HCT116 (cell line): ENCODE results near the gene KSR2. TPM values are rescaled to one million over a fixed set of nuclear protein-coding genes. Genes with fewer than 3 reads are reported as not detected.

ENCODE experiments used
- ATAC-seq: fragments of 200-7000 bp; cut with Tn5 transposase; 2 replicates; pipeline ENCODE4 v1.9.1; 2020; ENCODE audit warnings: mild to moderate bottlenecking, moderate library complexity
- BruUV-seq: library from RNA; stranded (reverse); fragments of 400-500 nt; replicated peaks from 2 replicates; lab custom pipeline; 2021; lab: Mats Ljungman, UMichigan
- CTCF ChIA-PET: fragments of 300-600 bp; sonication (Branson Sonifier 250); formaldehyde crosslinking; loops from one replicate; lab custom pipeline; 2021; ENCODE audit warnings: antibody characterized with exemption; lab: Charles Lee
- POLR2A ChIA-PET: fragments of 300-600, 350-600 bp; sonication (Branson Sonifier 250); formaldehyde crosslinking; loops from one replicate; lab custom pipeline; 2021; ENCODE audit warnings: antibody characterized with exemption; lab: Charles Lee
- RAD21 ChIA-PET, 2 experiments: fragments of 300-600 bp; sonication (Branson Sonifier 250); formaldehyde crosslinking; loops; one replicate each; lab custom pipeline; 2023; ENCODE audit warnings: low total read pairs in 2 of 2; ENCODE audit not compliant: uncharacterized antibody in 2 of 2, unreplicated experiment in 2 of 2, low non-redundant PET in 1 of 2; lab: Charles Lee
- DNase-seq: peaks from one replicate; pipeline ENCODE4 v3.0.0-alpha.2; 2010; ENCODE audit warnings: low read depth, low spot score
- H2AFZ ChIP-seq: fragments of 200-600 bp; shearing (Covaris generic), sonication (generic); 2 replicates; pipeline ENCODE4 v1.6.1; 2017; ENCODE audit warnings: low read depth, mixed run types, mixed read lengths, antibody characterized with exemption, low read length; ENCODE audit not compliant: poor library complexity, severe bottlenecking
- H3K27ac ChIP-seq: 2 replicates; pipeline ENCODE4 v1.5.1; 2012; ENCODE audit warnings: low read depth, low read length
- H3K27me3 ChIP-seq: fragments of 200-600 bp; sonication (generic); 2 replicates; pipeline ENCODE4 v1.6.1; 2016; ENCODE audit warnings: mixed run types, low read length, mixed read lengths; ENCODE audit not compliant: insufficient read depth
- H3K36me3 ChIP-seq, 2 experiments: fragments of 200-500 bp in 1 of 2; fragments of 200-600 bp in 1 of 2; sonication (Bioruptor generic) in 1 of 2; sonication (generic) in 1 of 2; 2 replicates each; pipeline versions ENCODE4 v1.5.1 to v1.6.1; 2014 to 2016; ENCODE audit warnings: low read length in 2 of 2, inconsistent platforms in 1 of 2, mixed read lengths in 1 of 2, mixed run types in 1 of 2; ENCODE audit not compliant: insufficient read depth in 2 of 2, control insufficient read depth in 1 of 2
- H3K4me1 ChIP-seq, 2 experiments: fragments of 200-600 bp in 1 of 2; sonication (generic) in 1 of 2; 2 replicates each; pipeline versions ENCODE4 v1.5.1 to v1.6.1; 2012 to 2017; ENCODE audit warnings: low read length in 2 of 2, inconsistent platforms in 1 of 2, mild to moderate bottlenecking in 1 of 2, mixed read lengths in 1 of 2, mixed run types in 1 of 2, moderate library complexity in 1 of 2; ENCODE audit not compliant: insufficient read depth in 2 of 2, control insufficient read depth in 1 of 2
- H3K4me2 ChIP-seq: fragments of 200-600 bp; sonication (generic); 2 replicates; pipeline ENCODE4 v1.6.1; 2017; ENCODE audit warnings: mixed run types, low read length, mixed read lengths
- H3K4me3 ChIP-seq, 2 experiments: fragments of 200-600 bp in 1 of 2; sonication (generic) in 1 of 2; replicated peaks in 1 of 2; 2 replicates each; pipeline ENCODE4 v1.5.1; 2011 to 2016; ENCODE audit warnings: low read length in 2 of 2, control low read depth in 1 of 2, low read depth in 1 of 2, mild to moderate bottlenecking in 1 of 2, mixed read lengths in 1 of 2, mixed run types in 1 of 2
- H3K79me2 ChIP-seq: fragments of 200-600 bp; sonication (generic); 2 replicates; pipeline ENCODE4 v1.6.1; 2017; ENCODE audit warnings: mild to moderate bottlenecking, mixed run types, low read length, moderate library complexity, mixed read lengths; ENCODE audit not compliant: insufficient read depth
- H3K9ac ChIP-seq: fragments of 200-600 bp; sonication (generic); 2 replicates; pipeline ENCODE4 v1.6.1; 2016; ENCODE audit warnings: low read length, mixed read lengths
- H3K9me2 ChIP-seq: fragments of 200-600 bp; sonication (generic), shearing (Covaris generic); 2 replicates; pipeline ENCODE4 v1.6.1; 2017; ENCODE audit warnings: mixed run types, mild to moderate bottlenecking, moderate library complexity; ENCODE audit not compliant: insufficient read depth
- H3K9me3 ChIP-seq, 2 experiments: fragments of 200-500 bp in 1 of 2; fragments of 200-600 bp in 1 of 2; sonication (Bioruptor generic) in 1 of 2; sonication (generic) in 1 of 2; 2 replicates each; pipeline ENCODE4 v1.6.1; 2014 to 2017; ENCODE audit warnings: low read length in 2 of 2, mixed read lengths in 2 of 2, inconsistent platforms in 1 of 2, low read depth in 1 of 2, mild to moderate bottlenecking in 1 of 2, mixed run types in 1 of 2, moderate library complexity in 1 of 2; ENCODE audit not compliant: control insufficient read depth in 1 of 2, insufficient read depth in 1 of 2
- H4K20me1 ChIP-seq: fragments of 200-600 bp; sonication (generic), shearing (Covaris generic); 2 replicates; pipeline ENCODE4 v1.6.1; 2017; ENCODE audit warnings: mixed run types, mild to moderate bottlenecking, moderate library complexity; ENCODE audit not compliant: insufficient read depth
- CBX3 ChIP-seq: IDR thresholded peaks from 2 replicates; pipeline ENCODE4 v1.6.1; 2012; ENCODE audit warnings: low read depth
- EGR1 ChIP-seq: IDR thresholded peaks from 2 replicates; pipeline ENCODE4 v1.6.1; 2012; ENCODE audit warnings: low read depth
- ELF1 ChIP-seq: IDR thresholded peaks from 2 replicates; pipeline ENCODE4 v1.6.1; 2012; ENCODE audit warnings: low read depth, borderline replicate concordance
- EZH2phosphoT487 ChIP-seq: fragments of 200-600 bp; IDR thresholded peaks from 2 replicates; pipeline ENCODE4 v1.6.1; 2018; ENCODE audit warnings: antibody characterized with exemption, borderline replicate concordance
- FOSL1 ChIP-seq: IDR thresholded peaks from 2 replicates; pipeline ENCODE4 v1.6.1; 2012; ENCODE audit warnings: low read depth
- JUND ChIP-seq: IDR thresholded peaks from 2 replicates; pipeline ENCODE4 v1.6.1; 2012
- POLR2AphosphoS5 ChIP-seq: IDR thresholded peaks from 2 replicates; pipeline ENCODE4 v1.6.1; 2011; ENCODE audit warnings: mild to moderate bottlenecking, low read depth, low read length, moderate library complexity
- RAD21 ChIP-seq: IDR thresholded peaks from 2 replicates; pipeline ENCODE4 v1.6.1; 2012; ENCODE audit warnings: low read depth, mild to moderate bottlenecking
- SIN3A ChIP-seq: IDR thresholded peaks from 2 replicates; pipeline ENCODE4 v1.6.1; 2012; ENCODE audit warnings: low read depth
- ZBTB33 ChIP-seq: IDR thresholded peaks from 2 replicates; pipeline ENCODE4 v1.6.1; 2011; ENCODE audit warnings: mild to moderate bottlenecking, low read length, moderate library complexity; ENCODE audit not compliant: insufficient replicate concordance; ENCODE audit errors: extremely low read depth
- ZFX ChIP-seq: fragments of 450-650 bp; IDR thresholded peaks from 2 replicates; pipeline ENCODE4 v1.6.1; 2017
- ZNF274 ChIP-seq: fragments of 200-500 bp; sonication (Bioruptor generic); IDR thresholded peaks from 2 replicates; pipeline ENCODE4 v1.6.1; 2014; ENCODE audit warnings: mild to moderate bottlenecking, low read depth, low read length, inconsistent platforms
- intact Hi-C: fragments of 100-400 bp; cut with micrococcal nuclease; formaldehyde crosslinking; loops from 2 replicates; pipeline ENCODE4 v1.10.0; 2022
- total RNA-seq: library from RNA; stranded (reverse); gene quantifications from one replicate; pipeline ENCODE4 v1.2.1, GENCODE V29; 2021; ENCODE audit not compliant: unreplicated experiment

The KSR2 gene
- total RNA-seq, 1 experiment from 2014 or later = 10.1 TPM

DNA sequence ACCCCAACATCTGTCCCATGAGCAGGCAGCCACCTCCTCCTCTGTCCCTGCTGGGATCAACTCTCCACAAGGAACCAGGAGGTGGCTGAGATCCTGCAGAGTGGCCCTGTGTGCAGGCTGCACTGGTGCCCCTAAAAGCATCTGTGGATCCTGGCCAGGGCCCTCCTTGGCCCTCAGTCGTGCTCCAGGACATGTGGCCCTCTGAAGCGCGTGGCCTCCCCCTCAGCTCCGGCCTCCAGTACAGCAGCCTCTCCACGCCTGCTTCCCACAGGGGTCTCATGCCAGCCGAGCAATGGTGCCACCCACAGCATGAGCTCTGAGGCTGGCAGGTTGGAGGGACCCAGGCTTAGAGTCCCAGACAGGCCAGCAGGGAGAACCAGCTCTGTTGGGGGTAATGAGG lies 530.0 kb downstream of the KSR2 start:
- H3K4me2 ChIP-seq = no peak overlapping the region
- H3K4me1 ChIP-seq = no peaks in the 10 kb centered on the region
- no peak overlapping the region for H3K4me3 ChIP-seq
- intact Hi-C loops = no loop called here
- POLR2A ChIA-PET = no interaction called here
- no peaks in the 10 kb centered on the region for H3K9me2 ChIP-seq
- H3K27me3 ChIP-seq = no peaks in the 10 kb centered on the region
- H3K36me3 ChIP-seq = no peaks in the 10 kb centered on the region
- RAD21 ChIA-PET = no interaction called here
- H3K9me3 ChIP-seq = no peaks in the 10 kb centered on the region
- CTCF ChIA-PET = no interaction called here
- no peaks in the 10 kb centered on the region for H3K79me2 ChIP-seq
- TF ChIP-seq CBX3 (no peak), EGR1 (no peak), SIN3A (no peak), POLR2AphosphoS5 (no peak)
- no peak overlapping the region for H2AFZ ChIP-seq
- BruUV-seq = no TSS peak
- DNase-seq (no peak), ATAC-seq (no peak)
- H3K9ac ChIP-seq = no peak overlapping the region
- H4K20me1 ChIP-seq = no peaks in the 10 kb centered on the region
- no peak overlapping the region for H3K27ac ChIP-seq

- POLR2A ChIA-PET = no interaction called here
- H3K36me3 ChIP-seq = no peaks in the 10 kb centered on the region
- CTCF ChIA-PET = no interaction called here
- RAD21 ChIA-PET = no interaction called here
- ATAC-seq = no peak
- no peaks in the 10 kb centered on the region for H3K9me2 ChIP-seq
- no peak overlapping the region for H3K4me3 ChIP-seq
- H3K79me2 ChIP-seq = no peaks in the 10 kb centered on the region
- no peak overlapping the region for H3K9ac ChIP-seq
- TF ChIP-seq ELF1 (no peak), ZNF274 (no peak), CBX3 (no peak), ZBTB33 (no peak), POLR2AphosphoS5 (no peak), SIN3A (no peak), RAD21 (no peak), JUND (no peak), EZH2phosphoT487 (no peak), FOSL1 (no peak), ZFX (no peak)
- TF ChIP-seq, all 23 proteins: peak for 0
- H3K27ac ChIP-seq = no peak overlapping the region
- H4K20me1 ChIP-seq = no peaks in the 10 kb centered on the region
- no peak for DNase-seq
- H3K4me1 ChIP-seq = no peaks in the 10 kb centered on the region
- BruUV-seq = no TSS peak
- no peaks in the 10 kb centered on the region for H3K9me3 ChIP-seq
- H3K27me3 ChIP-seq = no peaks in the 10 kb centered on the region
- intact Hi-C loops = no loop called here
- H3K4me2 ChIP-seq = no peak overlapping the region
- no peak overlapping the region for H2AFZ ChIP-seq
Observed at GRCh38 chr12:117437516-117438255, 531.1 kb downstream of the KSR2 start.
